Central memory CD8-positive, alpha-beta T cell (primary cell): ENCODE data around the gene PMS2.
"Not testable (repeated sequence)": the region's sequence is repeated elsewhere in the genome, so short reads cannot be mapped to it uniquely, and the experiment has no call there.

Source experiments
- ATAC-seq: fragments of 150-1000 bp; cut with Tn5 transposase; replicated peaks from 2 replicates; pipeline ENCODE4 v1.10.0; 2022; ENCODE audit warnings: mild to moderate bottlenecking, moderate FRiP score, moderate number of reproducible peaks; ENCODE audit not compliant: poor library complexity, severe bottlenecking; ENCODE audit errors: extremely low read depth
- DNase-seq, 2 donors: peaks; one replicate each; pipeline ENCODE4 v3.0.0; 2021; ENCODE audit warnings: low spot score in 2 of 2
- H3K27ac Mint-ChIP-seq: one replicate; pipeline ENCODE4 v1.8.0; 2022; ENCODE audit warnings: low read depth, mild to moderate bottlenecking, moderate library complexity, mixed read lengths
- H3K27me3 Mint-ChIP-seq: one replicate; pipeline ENCODE4 v1.8.0; 2022; ENCODE audit warnings: mixed read lengths
- H3K36me3 Mint-ChIP-seq: one replicate; pipeline ENCODE4 v1.8.0; 2022; ENCODE audit warnings: mild to moderate bottlenecking, moderate library complexity, mixed read lengths; ENCODE audit not compliant: insufficient read depth
- H3K4me1 Mint-ChIP-seq: one replicate; pipeline ENCODE4 v1.8.0; 2022; ENCODE audit warnings: mixed read lengths
- H3K4me3 Mint-ChIP-seq: one replicate; pipeline ENCODE4 v1.8.0; 2022; ENCODE audit warnings: mild to moderate bottlenecking, moderate library complexity, mixed read lengths
- H3K9me3 Mint-ChIP-seq: one replicate; pipeline ENCODE4 v1.8.0; 2022; ENCODE audit warnings: mixed read lengths

PMS2 gene

DNA sequence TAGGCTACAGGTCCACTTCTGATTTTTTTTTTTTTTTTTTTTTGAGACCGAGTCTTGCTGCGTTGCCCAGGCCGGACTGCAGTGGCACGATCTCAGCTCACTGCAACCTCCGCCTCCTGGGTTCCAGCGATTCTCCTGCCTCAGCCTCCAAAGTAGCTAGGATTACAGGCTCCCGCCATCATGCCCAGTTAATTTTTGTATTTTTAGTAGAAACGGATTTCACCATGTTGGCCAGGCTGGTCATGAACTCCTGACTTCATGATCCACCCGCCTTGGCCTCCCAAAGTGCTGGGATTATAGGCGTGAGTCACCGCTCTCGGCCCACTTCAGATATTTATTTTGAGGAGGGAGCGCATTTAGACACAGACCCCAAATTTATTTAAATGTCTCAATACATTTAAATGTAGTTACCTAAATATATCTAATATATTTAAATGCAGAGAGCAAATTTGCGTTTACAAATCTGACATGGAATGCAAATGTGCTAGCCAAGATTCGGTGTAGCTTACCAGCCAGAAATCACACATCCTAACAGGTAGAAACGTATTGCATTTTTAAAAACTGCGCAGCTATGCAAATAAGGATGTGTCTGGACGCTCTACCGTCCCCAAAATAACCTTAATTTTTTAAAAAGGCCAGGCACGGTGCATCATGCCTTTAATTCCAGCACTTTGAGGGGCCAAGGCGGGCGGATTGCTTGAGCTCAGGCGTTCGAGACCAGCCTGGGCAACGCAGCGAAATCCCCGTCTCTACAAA lies 836 bp downstream of the PMS2 start:
- not testable (repeated sequence) for DNase-seq, ATAC-seq, H3K9me3 Mint-ChIP-seq, H3K27me3 Mint-ChIP-seq
- H3K4me3 Mint-ChIP-seq = peak overlapping the region; percentile 92
- H3K36me3 Mint-ChIP-seq = peaks cover 29% of the 10 kb centered on the region
- peaks cover 22% of the 10 kb centered on the region for H3K4me1 Mint-ChIP-seq
- peak overlapping the region; percentile 61 for H3K27ac Mint-ChIP-seq

DNA sequence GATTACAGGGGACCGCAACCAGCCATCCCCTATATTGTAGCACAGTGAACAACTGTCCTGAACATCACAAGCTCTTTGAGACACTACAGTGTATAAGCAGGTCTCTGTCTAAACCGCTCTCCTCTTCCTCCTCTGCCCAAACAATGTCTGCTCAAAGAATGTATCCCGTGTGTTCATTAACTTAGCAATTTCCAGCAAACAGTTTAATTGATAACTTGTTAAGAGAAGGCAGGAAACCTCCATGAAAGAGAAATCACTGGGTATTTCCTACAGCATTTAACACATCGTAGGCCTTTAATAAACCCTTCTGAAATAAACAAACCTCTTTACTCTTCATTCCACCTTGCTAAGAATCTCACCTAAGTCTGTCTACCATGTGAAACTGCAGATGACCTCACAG lies 1.5 kb downstream of the PMS2 start:
- H3K27ac Mint-ChIP-seq = peak overlapping the region; percentile 61
- ATAC-seq (no peak), DNase-seq (no peak)
- no peaks in the 10 kb centered on the region for H3K27me3 Mint-ChIP-seq
- peaks cover 30% of the 10 kb centered on the region for H3K36me3 Mint-ChIP-seq
- H3K9me3 Mint-ChIP-seq = no peaks in the 10 kb centered on the region
- H3K4me3 Mint-ChIP-seq = peak overlapping the region; percentile 35
- peaks cover 17% of the 10 kb centered on the region for H3K4me1 Mint-ChIP-seq

DNA sequence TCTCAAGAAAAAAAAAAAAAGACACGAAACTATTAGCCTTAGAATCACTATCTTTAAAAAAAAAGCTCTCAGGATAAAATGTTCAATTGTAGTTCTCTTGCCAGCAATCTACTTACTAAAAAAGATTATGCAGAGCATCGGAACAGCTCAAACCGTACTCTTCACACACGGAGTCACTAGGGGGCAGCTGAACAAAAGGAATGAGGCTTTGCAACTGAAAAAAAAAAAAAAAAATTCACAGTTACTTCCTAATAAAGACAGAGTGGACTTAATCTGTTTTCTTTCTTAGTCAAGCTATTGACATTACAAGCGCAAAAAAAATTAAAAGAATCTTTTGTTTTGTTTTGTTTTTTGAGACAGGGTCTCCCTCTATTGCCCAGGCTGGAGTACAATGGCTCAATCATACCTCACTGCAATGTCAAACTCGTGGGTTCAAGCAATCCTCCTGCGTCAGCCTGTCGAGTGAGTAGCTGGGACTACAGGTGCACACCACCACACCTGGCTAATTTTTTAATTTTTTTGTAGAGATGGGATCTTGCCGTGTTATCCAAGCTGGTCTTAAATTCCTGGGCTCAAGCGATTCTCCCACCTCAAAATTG lies 11.5 kb downstream of the PMS2 start:
- no peak overlapping the region for H3K27ac Mint-ChIP-seq
- H3K9me3 Mint-ChIP-seq = no peaks in the 10 kb centered on the region
- no peak overlapping the region for H3K4me3 Mint-ChIP-seq
- no peaks in the 10 kb centered on the region for H3K27me3 Mint-ChIP-seq
- ATAC-seq (peak; percentile 43), DNase-seq (peak in 1 of 2 donors; percentile 41)
- H3K36me3 Mint-ChIP-seq = peaks cover 63% of the 10 kb centered on the region
- H3K4me1 Mint-ChIP-seq = no peaks in the 10 kb centered on the region

DNA sequence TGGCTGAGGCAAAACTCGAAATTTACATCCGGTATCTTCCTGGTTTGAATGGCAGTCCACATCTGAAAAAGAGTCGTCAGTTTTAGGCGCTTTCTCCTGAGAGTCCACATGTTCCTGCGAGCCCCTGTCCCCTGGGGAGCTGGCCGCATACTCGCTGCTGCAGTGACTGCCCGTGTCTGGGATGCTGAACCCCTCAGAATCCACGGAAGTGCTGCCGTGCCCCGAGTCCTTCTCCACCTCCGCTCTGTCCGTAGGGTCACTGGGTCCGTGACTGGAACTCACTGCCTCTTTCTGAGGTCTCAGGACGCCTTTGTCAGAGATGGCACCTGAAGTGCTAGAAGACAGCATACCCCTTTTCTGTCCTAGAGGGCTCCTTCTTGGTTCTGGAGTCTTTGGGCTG lies 21.8 kb downstream of the PMS2 start:
- peaks cover 36% of the 10 kb centered on the region for H3K36me3 Mint-ChIP-seq
- not testable (repeated sequence) for H3K27ac Mint-ChIP-seq, H3K4me1 Mint-ChIP-seq, H3K9me3 Mint-ChIP-seq, ATAC-seq, DNase-seq, H3K4me3 Mint-ChIP-seq, H3K27me3 Mint-ChIP-seq

DNA sequence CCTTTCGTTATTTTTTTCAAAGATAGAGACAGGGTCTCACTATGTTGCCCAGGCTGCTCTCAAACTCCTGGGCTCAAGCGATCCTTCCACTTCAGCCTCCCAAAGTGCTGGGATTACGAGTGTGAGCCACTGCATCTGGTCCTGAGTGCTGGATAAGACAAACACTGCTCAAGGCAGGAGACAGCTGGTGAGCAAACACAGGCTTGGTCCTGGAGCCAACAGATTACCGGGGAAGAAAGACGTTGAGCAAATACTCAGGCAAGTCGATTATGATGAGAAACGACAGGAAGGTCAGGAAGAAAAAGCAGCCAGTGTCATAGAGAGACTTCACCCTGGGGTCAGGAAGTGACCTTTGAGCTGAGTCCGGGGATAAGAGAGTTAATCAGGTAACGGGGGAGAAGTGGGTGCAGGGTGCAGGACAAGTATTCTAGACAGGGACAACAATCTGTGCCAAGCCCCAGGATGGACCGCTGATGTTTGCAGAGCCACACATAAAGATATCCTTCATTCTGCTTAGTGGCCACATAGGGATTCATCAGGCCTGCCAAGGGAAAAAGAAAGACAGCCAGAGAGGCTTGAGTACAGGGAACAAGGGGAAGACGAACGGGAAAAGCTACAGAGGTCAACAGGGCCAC lies 29.1 kb downstream of the PMS2 start:
- H3K4me3 Mint-ChIP-seq, H3K4me1 Mint-ChIP-seq, H3K9me3 Mint-ChIP-seq, H3K27me3 Mint-ChIP-seq, H3K27ac Mint-ChIP-seq, DNase-seq, ATAC-seq: not testable (repeated sequence)
- H3K36me3 Mint-ChIP-seq = peaks cover 21% of the 10 kb centered on the region

GRCh38 chr7:5973580-5973979 lies 35.3 kb downstream of the PMS2 start:
- not testable (repeated sequence) for DNase-seq, H3K27ac Mint-ChIP-seq, H3K9me3 Mint-ChIP-seq, H3K36me3 Mint-ChIP-seq, ATAC-seq, H3K4me1 Mint-ChIP-seq, H3K27me3 Mint-ChIP-seq, H3K4me3 Mint-ChIP-seq

DNA sequence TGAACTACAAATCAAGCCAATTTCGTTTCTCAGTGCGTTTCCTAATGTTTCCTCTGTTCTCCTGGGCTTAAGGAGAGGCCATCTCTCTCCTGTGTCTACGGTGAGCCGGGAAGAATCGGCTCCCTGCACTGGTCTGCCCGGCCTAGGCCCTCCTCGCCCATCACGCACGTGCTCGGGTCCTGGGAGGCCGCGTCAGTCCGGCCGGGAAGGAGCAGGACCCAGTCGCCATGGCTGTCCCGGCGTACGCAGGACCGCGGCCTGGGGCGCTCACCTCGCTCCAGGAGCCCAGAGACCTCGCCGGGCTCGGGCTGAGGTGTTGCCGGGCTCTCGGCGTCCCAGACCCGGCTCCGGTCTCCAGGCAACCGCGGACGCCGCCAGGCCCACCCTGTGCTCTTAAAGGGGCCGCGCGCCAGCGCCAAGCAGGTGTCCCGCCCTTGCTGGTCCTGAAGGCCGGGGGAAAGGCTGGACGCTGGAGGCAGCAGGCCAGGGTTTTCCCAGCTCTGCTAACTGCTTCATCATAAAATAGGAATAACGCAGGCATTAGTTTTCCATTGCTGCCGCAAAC lies 38.4 kb downstream of the PMS2 start, which contains the start of gene RSPH10B:
Gene RSPH10B, minus strand, starts transcription at position 343 of the 565 bp plus-strand sequence. CDS start 3,573 bp downstream, outside the sequence.
- not testable (repeated sequence) for H3K9me3 Mint-ChIP-seq, H3K27me3 Mint-ChIP-seq, H3K4me1 Mint-ChIP-seq, ATAC-seq, H3K4me3 Mint-ChIP-seq, DNase-seq, H3K27ac Mint-ChIP-seq, H3K36me3 Mint-ChIP-seq

GRCh38 chr7:5963810-5964209 lies 45.0 kb downstream of the PMS2 start:
- not testable (repeated sequence) for H3K4me3 Mint-ChIP-seq, H3K4me1 Mint-ChIP-seq, H3K9me3 Mint-ChIP-seq

DNA sequence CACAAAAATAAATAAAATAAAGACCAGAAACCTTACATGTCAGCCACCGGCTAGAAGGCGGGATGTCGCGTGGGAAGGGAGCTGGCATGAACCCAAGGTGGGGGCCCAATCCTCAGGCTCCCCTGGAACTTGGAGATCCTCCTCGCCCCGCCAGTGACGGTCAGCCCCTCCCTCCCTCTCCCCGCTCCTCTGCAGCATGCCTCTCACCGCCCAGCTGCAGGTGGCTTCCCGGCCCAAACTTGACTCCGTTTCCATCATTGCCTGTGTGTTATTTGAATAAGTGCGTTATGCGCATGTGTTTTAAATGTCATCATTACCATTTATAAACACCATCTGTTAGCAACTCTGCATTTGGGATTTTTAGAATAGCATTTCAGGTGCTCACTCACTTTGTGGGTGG lies 45.6 kb downstream of the PMS2 start:
- not testable (repeated sequence) for H3K36me3 Mint-ChIP-seq, DNase-seq, H3K4me1 Mint-ChIP-seq, H3K27me3 Mint-ChIP-seq, H3K9me3 Mint-ChIP-seq, H3K4me3 Mint-ChIP-seq, H3K27ac Mint-ChIP-seq, ATAC-seq

More at GRCh38 chr7:5963810-5964209, 45.0 kb downstream of the PMS2 start:
- not testable (repeated sequence) for H3K27ac Mint-ChIP-seq, H3K27me3 Mint-ChIP-seq, DNase-seq, ATAC-seq, H3K36me3 Mint-ChIP-seq

GRCh38 chr7:5934945-5935450 lies 73.9 kb downstream of the PMS2 start:
- H3K4me1 Mint-ChIP-seq, H3K27me3 Mint-ChIP-seq, H3K27ac Mint-ChIP-seq, H3K4me3 Mint-ChIP-seq, H3K9me3 Mint-ChIP-seq, DNase-seq, H3K36me3 Mint-ChIP-seq: not testable (repeated sequence)
- ATAC-seq = peak; percentile 94

DNA sequence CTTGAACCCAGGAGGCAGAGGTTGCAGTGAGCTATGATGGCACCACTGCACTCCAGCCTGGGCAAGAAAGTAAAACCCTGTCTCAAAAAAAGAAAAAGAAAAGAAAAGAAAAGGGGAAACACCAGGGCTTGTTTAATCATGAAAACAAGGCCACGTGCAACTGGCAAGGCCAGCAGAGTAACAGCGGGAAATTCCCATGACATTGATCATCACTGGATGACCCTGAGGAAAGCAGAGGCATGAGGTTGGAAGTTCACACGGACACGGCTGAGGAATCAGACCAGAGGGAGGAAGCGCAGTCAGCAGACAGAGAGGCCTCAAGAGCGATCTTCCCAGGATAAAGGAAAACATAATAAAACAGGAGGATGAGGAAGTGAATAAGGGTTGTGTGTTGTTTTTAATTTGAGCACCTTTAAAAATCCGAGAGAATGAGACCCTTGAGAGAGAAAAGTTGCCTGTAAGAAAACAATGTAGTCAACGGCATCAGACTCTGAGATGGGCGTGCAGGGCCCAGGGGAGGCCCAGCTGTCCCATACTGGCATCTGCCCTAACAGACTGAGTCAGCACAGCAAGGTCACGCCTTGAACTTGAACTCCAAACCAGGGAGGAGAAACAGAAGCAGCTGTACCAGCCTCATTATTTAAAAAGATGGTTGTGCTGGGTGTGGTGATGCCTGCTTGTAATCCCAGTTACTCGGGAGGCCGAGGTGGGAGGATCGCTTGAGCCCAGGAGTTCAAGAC lies 76.8 kb downstream of the PMS2 start:
- H3K27me3 Mint-ChIP-seq, H3K4me3 Mint-ChIP-seq, DNase-seq, H3K27ac Mint-ChIP-seq, H3K4me1 Mint-ChIP-seq, H3K9me3 Mint-ChIP-seq, H3K36me3 Mint-ChIP-seq, ATAC-seq: not testable (repeated sequence)

DNA sequence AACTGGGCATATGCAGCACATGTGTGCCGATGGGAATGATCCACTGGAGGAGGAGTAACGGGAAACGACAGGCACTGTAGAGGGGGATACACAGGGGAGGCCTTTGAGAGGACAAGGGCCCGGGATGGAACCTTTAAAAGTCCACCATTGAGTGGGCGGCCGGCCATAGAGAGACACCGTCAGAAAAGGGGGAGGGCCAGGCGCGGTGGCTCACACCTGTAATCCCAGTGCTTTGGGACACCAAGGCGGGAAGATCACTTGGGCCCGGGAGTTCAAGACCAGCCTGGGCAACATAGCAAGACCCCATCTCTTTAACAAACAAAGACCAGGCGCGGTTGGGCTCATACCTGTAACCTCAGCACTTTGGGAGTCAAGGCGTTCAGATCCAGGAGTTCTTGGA lies 77.6 kb downstream of the PMS2 start:
- not testable (repeated sequence) for H3K27me3 Mint-ChIP-seq, ATAC-seq, H3K27ac Mint-ChIP-seq, H3K4me3 Mint-ChIP-seq, H3K9me3 Mint-ChIP-seq, DNase-seq, H3K4me1 Mint-ChIP-seq, H3K36me3 Mint-ChIP-seq
